Right atrium auricular region (tissue), 2 donors: ENCODE data around the gene PNLIPRP2. TPM values are rescaled to one million over a fixed set of nuclear protein-coding genes. Genes with fewer than 3 reads are reported as not detected.

Experiments used
- DNase-seq: peaks from one replicate; pipeline ENCODE4 v3.0.0-alpha.2; 2019; ENCODE audit warnings: low spot score
- H3K27ac ChIP-seq, 2 donors: fragments of 200-600 bp; sonication (generic); 1 replicate in 1 of 2; 2 replicates in 1 of 2; pipeline ENCODE4 v1.5.1; 2016 to 2019
- H3K27me3 ChIP-seq, 2 donors: fragments of 200-600 bp; sonication (generic); one replicate each; pipeline versions ENCODE4 v1.5.1 to v1.6.0; 2017 to 2019
- H3K36me3 ChIP-seq: fragments of 200-600 bp; sonication (generic); one replicate; pipeline ENCODE4 v1.5.1; 2016
- H3K4me1 ChIP-seq, 2 donors: fragments of 200-600 bp; sonication (generic); one replicate each; pipeline versions ENCODE4 v1.5.1 to v1.6.0; 2017 to 2019
- H3K4me3 ChIP-seq, 2 donors: fragments of 200-600 bp; sonication (generic); 1 replicate in 1 of 2; 2 replicates in 1 of 2; pipeline ENCODE4 v1.5.1; 2017 to 2019; ENCODE audit warnings: mild to moderate bottlenecking in 1 of 2, moderate library complexity in 1 of 2
- H3K9me3 ChIP-seq, 2 donors: fragments of 200-600 bp; sonication (generic); one replicate each; pipeline ENCODE4 v1.5.1; 2019
- total RNA-seq, 2 donors: library from RNA; depleted of rRNA; stranded (reverse); fragments of >200 nt; gene quantifications; one replicate each; pipeline ENCODE4 v1.1.0, GENCODE V29; 2016
- TF ChIP-seq, protein P1 (sequence below), 2 donors: fragments of 200-600 bp; sonication (generic); IDR thresholded peaks; one replicate each; pipeline ENCODE4 v1.5.1; 2019; ENCODE audit warnings: antibody characterized with exemption in 2 of 2

The PNLIPRP2 gene
- total RNA-seq, 2 donors from 2014 or later = not detected

DNA sequence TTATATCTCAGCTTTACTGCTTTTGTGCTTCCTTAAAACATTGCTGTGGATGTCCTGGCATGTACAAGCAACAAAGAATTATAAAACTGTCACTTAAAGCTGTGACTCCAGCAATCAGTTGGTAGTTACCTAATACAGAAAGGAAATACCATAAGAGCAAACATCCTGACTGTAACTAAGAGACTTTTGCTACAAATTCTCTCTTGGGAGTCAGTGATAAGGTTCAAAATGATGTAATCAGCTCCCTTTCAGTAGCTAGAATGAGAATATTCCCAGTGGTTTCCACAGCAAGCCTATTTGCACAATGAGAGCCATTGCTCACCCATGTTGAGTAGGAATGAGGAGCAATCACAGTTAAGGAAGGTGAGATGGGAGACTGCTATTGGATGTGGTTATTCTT lies 22.4 kb upstream of the PNLIPRP2 start:
- H3K4me3 ChIP-seq = no peak overlapping the region
- DNase-seq = no peak
- H3K4me1 ChIP-seq = no peaks in the 10 kb centered on the region
- no peaks in the 10 kb centered on the region for H3K36me3 ChIP-seq
- no peak overlapping the region for H3K27ac ChIP-seq
- TF ChIP-seq, protein P1, sequence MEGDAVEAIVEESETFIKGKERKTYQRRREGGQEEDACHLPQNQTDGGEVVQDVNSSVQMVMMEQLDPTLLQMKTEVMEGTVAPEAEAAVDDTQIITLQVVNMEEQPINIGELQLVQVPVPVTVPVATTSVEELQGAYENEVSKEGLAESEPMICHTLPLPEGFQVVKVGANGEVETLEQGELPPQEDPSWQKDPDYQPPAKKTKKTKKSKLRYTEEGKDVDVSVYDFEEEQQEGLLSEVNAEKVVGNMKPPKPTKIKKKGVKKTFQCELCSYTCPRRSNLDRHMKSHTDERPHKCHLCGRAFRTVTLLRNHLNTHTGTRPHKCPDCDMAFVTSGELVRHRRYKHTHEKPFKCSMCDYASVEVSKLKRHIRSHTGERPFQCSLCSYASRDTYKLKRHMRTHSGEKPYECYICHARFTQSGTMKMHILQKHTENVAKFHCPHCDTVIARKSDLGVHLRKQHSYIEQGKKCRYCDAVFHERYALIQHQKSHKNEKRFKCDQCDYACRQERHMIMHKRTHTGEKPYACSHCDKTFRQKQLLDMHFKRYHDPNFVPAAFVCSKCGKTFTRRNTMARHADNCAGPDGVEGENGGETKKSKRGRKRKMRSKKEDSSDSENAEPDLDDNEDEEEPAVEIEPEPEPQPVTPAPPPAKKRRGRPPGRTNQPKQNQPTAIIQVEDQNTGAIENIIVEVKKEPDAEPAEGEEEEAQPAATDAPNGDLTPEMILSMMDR (IDR thresholded peaks at IDR 0.05) = no peak
- no peaks in the 10 kb centered on the region for H3K9me3 ChIP-seq
- H3K27me3 ChIP-seq = no peaks in the 10 kb centered on the region

DNA sequence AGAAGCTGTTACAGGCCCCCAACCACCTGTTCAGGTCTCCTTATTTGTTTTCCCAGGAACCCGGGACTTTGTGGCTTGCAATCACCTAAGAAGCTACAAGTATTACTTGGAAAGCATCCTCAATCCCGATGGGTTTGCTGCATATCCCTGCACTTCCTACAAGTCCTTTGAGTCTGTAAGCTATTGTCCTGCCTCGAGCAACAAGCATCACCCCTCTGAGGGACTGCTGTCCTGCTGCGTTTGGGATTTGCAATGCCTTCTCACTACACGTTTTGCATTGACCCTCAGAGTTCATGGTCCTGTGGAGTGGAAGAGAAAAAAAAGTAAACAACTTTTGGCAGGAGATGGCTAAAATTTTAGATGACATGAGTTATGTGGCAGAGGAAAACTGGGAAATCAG lies 20.8 kb upstream of the PNLIPRP2 start:
- TF ChIP-seq, protein P1 (IDR thresholded peaks at IDR 0.05) = no peak
- no peak overlapping the region for H3K4me3 ChIP-seq
- H3K9me3 ChIP-seq = no peaks in the 10 kb centered on the region
- DNase-seq = peak; percentile 47
- H3K36me3 ChIP-seq = no peaks in the 10 kb centered on the region
- H3K4me1 ChIP-seq = no peaks in the 10 kb centered on the region
- H3K27ac ChIP-seq = no peak overlapping the region
- H3K27me3 ChIP-seq = no peaks in the 10 kb centered on the region

DNA sequence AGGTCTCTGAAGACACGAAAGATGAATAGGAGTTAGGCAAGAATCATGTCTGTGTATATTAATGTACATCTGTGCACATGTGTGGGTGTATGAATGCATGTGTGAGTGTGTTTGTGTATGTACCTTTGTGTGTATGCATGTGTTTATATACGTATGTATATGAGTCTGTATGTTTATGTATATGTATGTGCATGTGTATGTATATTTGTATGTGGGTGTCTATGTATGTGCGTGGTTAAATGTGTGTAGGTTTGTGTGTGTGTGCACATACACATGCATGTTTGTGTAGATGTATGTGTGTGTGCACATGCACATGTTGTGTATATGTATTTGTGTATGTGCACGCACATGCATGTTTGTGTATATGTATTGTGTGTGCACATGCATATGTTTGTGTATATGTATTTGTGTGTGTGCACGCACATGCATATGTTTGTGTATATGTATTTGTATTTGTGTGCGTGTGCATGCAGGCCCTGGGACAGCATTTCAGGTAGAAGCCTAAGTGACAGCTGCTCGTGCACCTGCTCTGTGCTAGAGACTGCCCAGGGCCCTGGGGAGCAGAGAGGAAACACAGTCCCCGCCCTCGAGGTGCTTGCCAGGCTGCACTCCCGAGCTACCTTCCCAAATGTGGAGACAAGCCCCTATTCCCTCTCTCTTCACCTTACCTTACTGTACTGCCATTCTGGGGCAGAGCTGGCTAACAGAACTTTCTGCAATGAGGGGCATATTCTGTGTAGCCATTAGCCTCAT lies 17.9 kb upstream of the PNLIPRP2 start:
- Histone ChIP-seq H3K36me3 (no peaks in the 10 kb centered on the region), H3K4me1 (no peaks in the 10 kb centered on the region), H3K9me3 (no peaks in the 10 kb centered on the region), H3K27ac (no peak overlapping the region), H3K4me3 (no peak overlapping the region), H3K27me3 (no peaks in the 10 kb centered on the region)
- no peak for DNase-seq
- TF ChIP-seq, protein P1 (IDR thresholded peaks at IDR 0.05) = no peak

DNA sequence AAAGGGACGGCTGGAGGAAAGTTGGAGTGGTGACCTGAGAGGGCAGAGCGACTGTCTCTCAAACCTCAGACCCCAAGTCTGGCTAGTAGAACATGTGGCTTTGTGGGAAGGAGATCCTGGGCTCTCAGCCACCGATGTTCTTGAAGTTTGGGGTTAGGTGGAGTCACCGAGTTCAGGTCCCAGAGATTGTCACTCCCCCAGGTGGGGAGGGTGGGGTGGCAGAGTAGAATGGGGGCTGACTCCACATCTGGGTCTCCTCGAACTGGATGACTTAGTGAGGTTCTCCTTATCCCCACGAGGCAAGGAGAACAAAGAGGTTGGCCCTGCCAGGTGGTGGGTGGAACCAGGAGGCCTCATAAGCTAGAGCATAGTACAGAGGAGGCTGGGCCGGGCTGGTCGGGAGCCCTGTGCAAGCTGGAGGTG lies 14.7 kb upstream of the PNLIPRP2 start:
- Histone ChIP-seq H3K9me3 (no peaks in the 10 kb centered on the region), H3K4me3 (no peak overlapping the region), H3K27me3 (no peaks in the 10 kb centered on the region), H3K36me3 (no peaks in the 10 kb centered on the region), H3K27ac (no peak overlapping the region), H3K4me1 (no peaks in the 10 kb centered on the region)
- TF ChIP-seq, protein P1 (IDR thresholded peaks at IDR 0.05) = no peak
- no peak for DNase-seq

DNA sequence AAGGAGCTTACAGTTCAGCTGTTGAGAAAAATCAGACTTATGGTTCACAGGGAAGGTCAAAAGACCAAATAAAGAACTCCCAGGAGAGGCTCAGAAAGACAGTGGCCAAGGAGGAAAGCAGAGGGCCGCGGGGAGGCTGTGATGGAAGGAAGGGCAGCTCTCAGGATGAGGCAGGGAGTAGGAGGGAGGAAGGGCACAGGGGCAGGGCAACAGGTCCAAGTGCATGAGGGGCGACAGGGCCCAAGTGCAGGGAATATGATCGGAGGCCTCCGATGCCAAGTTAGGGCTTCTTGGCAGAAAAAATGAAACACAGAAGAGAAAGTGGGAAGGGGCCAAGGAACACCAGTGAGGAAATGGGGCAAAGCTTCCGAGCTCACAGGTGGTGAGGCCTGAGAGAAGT lies 13.4 kb upstream of the PNLIPRP2 start:
- DNase-seq = no peak
- Histone ChIP-seq H3K36me3 (no peaks in the 10 kb centered on the region), H3K27me3 (no peaks in the 10 kb centered on the region), H3K27ac (no peak overlapping the region), H3K9me3 (no peaks in the 10 kb centered on the region), H3K4me1 (no peaks in the 10 kb centered on the region), H3K4me3 (no peak overlapping the region)
- TF ChIP-seq, protein P1 (IDR thresholded peaks at IDR 0.05) = no peak
